GM21529 (cell line): ENCODE data around the gene POU2F2.

Source experiments
- ATAC-seq: cut with Tn5 transposase; IDR thresholded peaks from one replicate; pipeline ENCODE4 v1.9.1; 2021; ENCODE audit not compliant: unreplicated experiment

POU2F2 gene

DNA sequence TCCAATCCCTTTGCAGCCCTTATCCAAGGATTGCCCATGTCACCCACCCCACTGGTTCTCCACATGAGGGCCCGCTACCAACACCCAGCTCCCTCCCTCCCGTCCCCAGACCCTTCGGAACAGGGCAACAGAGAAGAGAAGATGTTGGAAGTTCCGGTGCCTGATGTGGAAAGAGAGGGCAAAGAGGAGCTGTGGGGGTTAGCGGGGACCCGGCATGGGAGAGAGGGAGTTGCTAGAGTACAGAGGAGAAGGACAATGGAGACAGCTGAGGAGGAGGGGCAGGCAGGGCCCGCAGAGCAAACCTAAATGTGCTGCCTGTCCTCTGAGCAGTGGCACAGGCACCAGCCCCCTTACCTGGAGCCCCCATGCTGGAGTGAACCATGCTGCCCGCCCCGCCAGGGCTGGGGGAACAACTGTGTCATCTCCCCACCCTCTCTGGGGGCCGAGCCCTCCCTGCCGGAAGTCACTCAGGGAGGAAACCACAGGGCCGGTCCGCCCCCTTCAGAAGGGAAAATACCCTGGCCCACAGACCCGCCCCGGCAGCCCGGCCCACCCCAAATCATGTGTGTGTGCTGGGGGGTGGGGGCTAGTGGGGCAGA lies at the start of gene POU2F2:
Gene POU2F2 (minus strand): TSS at position 417 of the 599 bp plus-strand sequence. CDS start 35 bp downstream, at position 382.
- no peak for ATAC-seq

DNA sequence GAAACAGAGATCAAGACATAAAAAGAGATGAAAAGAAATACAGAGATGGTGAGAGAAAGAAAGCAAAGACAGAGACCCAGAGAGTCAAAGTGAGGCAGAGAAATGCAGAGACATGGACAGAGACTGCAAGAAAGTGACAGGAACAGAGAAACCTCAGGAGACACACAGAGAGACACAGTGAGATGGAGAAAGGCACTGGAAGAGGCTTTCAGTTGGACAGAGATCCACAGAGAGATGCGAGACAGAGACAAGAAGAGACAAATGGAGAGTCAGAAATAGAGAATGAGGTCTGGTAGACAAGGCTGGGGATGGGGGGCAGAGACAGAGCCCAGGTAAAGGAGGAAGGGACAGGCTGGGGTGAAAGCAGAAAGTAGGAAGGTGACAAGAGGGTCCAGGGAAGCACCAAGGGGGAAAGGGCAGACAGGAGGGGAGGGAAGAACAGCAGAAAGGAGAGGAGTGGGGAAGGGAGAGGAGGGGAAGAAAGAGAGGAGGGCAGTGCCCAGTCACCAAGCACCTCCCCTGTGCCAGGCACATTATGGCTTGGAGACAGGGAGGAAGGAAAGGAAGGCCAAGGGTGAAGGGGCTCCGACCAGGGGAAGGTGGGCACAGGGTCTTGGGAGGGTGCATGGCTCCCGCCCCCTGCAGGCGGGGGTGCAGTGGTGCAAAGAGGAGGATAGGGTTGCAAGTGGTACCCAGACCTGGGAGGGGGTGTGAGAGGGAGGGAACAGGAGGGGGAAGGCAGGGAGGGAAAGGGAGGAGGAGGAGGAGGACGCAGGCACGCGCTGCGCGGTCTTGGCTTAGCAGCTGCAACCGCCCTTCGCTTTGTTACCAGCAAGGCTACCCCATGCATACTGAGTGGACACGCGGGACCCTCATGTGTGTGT lies 46.8 kb upstream of the POU2F2 start:
- no peak for ATAC-seq

DNA sequence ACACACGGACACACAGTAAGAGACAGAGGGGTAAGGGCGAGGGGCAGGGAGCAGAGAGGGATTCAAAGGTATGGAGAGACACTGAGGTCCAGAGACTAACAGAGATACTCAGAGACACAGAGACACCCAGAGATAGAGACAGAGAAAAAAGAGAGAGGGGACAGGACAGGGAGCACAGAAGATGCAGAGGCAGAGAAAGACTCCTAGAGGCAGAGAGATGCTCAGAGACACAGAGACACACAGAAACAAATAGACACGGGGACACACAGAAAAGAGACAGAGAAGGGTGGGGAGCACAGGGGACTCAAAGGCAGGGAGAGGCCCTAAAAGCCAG lies 45.4 kb upstream of the POU2F2 start:
- ATAC-seq, result no peak

DNA sequence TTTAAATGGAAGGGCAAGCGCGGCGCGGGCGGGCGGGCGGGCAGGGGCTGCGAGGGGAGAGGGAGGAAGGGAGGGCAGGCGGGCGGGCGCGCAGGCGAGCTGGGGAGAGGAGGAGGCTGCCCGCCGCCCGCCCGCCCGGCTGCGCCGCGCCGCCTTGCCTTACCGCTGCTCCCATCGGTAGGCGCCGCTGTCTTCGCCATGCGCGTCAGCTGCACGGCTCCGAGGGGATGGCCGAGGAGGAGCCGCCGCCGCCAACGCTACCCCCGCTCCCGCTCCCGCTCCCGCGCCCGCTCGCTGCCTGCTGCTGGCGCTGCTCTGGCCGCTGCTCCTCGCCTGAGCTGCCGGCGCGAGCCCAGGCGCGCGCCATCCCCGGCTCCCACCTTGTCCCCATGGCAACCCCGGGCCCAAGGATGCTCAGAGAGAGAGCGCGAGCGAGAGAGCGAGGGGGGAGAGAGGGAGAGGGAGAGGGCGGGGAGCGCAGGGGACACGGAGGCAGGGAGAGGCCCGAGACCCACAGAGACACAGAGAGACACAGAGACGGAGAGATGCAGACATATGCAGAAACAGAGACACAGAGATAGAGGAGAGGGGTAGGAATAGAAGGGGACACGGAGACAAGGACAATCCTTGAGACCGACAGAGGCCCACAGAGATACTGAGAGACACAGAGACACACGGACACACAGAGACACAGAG lies 44.9 kb upstream of the POU2F2 start:
- ATAC-seq, result no peak

DNA sequence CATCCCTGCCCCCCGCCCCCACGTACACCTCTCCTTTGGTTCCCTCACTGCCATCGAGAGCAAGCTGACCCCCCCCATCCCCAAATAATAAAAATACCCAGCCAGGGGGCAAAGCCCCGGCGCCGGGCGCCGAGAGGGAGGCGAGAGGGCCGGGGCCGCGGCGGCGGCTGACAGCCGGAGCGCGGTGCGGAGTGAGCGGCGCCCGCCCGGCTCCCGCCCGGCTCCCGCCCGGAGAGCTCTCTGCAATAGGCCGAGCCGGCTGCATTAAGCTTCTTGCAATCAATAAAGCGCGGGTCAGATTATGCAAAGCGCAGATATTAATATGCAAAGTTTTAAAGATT lies 44.4 kb upstream of the POU2F2 start:
- ATAC-seq, result no peak

DNA sequence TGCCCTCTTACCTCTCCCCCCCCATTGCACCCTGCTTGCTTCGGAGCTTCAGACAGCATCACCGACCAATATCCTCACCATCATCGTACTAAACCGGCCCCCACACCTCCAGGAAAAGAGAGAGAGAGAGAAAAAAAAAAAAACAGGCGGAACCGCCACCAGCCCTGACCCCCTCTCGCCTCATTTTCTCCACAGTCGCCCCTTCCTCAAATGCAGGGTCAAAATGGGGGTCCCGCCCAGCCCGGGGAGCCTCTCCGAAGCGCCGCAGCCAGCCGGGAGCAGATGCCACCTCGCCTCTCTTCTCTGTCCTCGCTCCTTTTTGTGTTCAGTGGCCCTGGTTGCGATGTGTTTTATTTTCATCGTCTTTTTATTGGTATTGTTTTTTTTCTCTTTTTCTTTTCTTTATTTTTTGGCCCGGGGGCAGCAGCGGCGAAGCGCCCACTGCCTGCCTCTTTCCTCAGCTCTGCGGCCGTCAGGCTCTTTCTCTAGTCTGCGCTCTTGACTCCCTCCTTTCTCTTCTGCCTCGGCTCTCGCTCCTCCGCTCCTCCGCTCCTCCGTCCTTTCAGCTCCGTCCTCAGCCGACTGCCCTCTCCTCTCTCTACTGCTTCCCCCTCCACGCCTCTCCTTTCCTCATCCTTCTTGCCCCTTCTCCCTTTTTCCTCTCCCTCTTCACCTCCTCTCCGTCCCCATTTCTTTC lies 43.9 kb upstream of the POU2F2 start:
- ATAC-seq, result no peak

DNA sequence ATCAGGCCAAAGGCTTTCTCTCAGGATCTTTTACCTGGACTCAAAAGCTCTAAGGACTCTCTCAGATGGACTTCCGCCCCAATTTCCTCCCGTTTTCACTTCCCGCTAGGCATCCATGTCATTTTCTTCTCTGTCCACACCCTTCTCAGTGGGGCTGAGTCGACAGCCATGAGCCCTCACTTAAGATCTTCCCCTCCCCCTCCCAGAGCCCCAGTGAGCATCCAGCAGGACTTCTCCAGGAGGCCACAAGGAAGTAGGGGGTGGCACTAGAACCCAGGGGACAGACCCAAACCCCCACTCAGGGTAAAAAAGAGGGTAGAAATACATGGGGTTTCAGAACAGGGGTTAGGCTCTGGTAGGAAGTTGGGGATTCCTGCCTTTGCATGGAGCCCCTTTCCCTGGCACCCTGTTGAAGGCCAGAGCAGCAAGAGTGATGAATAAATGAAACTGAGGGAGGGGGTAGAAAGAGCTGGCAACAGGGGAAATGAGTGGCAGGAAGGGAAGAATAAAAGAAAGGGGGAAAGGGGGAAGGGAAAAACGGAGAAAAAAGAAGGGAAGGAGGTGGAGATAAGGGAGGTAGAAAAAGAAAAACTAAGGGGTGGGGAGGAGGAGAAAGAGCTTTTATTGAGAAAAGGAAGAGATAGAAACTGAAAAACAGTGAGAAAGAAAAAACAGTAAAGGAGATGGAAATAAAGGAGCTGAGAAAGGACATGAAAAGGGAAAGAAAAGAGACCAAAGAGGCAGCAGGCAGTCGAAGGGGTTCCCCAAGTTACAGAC lies 42.9 kb upstream of the POU2F2 start:
- ATAC-seq, result no peak

DNA sequence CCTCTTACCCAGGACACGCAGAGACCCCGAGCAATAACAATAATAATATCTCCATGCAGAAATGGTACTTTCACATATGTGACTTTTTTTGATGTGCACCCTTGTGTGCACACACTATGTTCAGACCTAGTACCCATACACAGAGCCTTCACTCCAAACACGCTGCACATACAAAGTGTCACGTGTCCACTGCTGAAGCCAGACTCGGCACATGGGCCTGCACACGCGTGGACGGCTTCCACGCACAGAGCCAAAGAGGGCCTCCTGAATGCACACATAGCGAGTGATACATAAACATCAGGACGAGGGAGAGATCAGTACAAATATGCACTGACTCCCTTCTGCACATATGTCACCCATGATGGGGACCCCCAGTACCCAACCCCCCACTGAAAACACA lies 41.9 kb upstream of the POU2F2 start:
- no peak for ATAC-seq

DNA sequence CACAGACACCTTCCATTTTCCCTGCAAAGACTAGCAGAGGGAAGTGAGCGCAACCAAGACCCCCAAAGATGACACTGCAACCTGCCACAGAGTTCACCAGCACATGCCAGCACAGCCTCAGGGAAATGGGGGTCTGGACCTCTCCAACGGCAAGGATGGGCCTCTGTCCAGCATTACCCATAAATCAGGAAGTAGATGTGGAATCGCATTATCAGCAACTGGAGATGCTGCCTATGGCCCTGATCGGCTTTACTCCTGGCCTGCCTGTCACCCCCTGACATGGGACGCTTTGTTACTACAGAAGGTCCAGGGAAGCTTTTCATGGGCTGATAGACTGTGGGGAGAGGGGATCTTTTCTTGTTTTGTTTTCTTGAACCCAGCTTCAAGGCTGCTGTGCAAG lies 41.4 kb upstream of the POU2F2 start:
- no peak for ATAC-seq

DNA sequence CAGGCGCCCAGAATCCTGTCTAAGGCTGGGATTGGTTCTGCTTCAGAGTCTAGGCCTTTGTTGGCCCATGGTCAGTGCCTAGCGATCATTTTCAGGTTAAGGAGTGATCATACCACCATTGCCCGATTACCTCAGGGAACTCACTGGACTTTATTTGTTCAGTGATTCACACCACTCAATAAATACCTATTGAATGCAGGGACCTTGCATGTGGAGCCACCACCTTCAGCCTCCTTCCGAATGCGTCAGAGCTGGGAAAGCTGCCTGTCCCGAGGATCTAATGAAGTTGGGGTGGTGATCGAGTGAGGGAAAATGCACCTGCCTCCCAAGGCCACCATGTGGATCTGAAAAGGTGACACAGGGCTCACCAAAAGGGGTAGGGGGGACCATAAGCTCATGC lies 40.0 kb upstream of the POU2F2 start:
- no peak for ATAC-seq

DNA sequence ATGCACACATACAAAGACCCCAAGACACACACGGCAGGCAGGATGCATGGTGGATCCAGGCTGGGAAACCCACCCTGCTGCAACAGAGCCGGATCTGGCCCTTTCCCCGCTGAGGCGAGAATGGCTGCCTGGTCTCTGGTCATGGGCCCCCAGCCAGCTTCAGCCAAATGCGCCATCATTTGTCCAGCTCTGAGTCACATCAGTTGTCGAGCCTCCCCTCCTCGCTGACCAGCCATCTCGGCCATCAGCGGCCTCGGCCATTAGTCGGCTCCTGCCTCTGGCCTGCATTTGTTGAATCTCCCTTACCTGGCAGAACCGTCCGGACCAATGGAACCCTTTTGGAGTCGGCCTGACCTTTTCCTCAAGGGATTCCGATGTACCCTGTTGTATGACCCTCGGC lies 38.5 kb upstream of the POU2F2 start:
- ATAC-seq, result no peak

DNA sequence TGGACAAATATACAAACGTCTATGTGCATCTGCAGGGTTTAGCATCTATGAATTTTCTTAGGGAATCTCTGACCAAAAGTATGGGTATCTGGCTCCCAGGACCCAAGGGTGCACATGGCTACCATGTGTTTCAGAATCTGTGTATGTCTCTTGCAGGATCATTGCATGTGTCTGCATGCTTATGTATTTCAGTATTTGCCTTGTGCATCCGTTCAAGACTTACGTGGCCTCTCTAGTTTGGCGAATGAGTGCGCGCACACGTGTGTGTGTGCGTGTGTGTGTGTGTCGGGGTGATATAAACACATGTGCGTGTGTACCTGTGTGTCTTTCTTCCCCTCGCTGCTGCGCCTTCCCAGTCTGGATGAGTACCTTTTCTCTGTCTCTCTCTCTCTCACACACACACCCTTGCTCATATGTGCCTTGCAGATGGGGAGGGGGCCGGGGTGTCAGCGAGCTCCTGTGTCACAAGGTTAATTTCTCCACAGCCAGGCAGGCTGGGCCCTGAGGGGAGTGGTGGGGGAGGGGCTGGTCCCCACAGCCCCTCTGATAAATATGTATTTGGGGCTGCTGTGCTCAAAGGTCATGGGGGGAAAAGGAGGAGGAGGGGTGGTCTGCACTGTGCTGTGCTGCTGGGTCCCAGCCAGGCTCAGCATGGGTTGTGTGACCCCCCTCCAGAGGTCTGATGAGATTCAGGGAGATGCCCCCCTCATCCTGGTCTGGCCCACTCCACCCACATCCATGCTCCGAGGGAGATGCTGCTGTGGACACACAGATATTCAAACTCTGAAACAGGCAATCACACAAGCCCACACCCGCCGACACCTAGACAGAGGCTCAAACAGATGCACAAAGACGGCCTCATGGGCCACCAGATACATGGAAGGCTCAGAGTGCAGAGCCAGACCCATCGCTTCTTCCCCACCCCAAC lies 37.5 kb upstream of the POU2F2 start:
- ATAC-seq, result no peak

DNA sequence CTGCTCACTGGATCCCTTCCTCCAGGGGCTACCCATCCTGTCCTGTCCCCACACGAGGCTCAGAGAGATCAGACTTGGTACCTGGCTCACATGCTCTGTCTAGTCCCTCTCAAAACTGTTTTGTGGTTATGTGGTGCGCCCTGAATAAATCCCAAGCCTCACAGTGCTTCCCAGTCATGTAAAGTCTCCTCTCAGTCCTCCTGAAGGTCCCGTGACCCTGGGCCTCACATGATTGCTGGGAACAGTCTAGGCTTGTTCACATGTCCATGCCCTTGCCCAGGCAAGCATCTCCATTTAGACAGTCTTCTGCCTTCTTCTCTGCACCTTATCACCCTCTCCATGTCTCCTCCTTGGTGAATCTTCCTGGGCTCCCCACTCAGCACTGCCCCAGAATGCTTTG lies 36.0 kb upstream of the POU2F2 start:
- ATAC-seq, result no peak

DNA sequence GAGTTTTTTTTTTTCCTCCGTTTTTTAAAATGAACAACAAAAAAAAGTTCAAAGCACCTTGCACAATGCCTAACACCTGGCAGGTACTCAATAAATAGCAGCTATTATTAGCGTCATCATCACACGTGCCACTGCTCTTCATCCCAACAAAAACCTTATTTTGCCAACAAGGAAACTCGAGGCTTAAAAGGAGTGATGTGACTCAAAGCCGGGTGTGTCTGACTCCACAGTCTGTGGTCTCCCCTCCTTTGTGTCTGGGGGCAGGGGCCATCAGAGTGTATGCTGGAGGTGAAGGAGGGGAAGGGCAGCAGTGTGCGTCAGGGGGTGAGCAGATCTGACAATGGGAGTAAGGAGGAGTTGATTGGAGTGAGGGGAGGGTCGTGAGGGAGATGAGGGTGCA lies 34.1 kb upstream of the POU2F2 start:
- ATAC-seq, result no peak

DNA sequence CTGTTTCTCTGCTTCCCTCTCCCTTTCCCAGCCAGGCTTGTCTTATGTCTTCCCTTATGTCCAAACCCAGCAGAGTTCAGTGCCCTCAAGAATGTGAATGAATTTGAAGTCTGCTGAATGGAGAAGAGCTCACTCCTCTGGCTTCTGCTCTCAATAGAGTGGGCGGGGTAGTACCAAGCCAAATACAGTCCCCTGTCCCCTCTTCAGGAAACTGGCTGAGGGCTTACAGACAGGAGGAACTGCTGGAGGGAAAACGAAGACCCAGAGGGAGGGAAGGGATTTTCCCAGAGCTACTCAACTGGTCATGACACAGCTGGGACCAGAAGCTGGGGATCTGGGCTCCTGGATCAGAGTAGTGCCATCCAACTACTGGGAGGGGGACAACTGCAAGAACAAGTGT lies 32.9 kb upstream of the POU2F2 start:
- no peak for ATAC-seq

DNA sequence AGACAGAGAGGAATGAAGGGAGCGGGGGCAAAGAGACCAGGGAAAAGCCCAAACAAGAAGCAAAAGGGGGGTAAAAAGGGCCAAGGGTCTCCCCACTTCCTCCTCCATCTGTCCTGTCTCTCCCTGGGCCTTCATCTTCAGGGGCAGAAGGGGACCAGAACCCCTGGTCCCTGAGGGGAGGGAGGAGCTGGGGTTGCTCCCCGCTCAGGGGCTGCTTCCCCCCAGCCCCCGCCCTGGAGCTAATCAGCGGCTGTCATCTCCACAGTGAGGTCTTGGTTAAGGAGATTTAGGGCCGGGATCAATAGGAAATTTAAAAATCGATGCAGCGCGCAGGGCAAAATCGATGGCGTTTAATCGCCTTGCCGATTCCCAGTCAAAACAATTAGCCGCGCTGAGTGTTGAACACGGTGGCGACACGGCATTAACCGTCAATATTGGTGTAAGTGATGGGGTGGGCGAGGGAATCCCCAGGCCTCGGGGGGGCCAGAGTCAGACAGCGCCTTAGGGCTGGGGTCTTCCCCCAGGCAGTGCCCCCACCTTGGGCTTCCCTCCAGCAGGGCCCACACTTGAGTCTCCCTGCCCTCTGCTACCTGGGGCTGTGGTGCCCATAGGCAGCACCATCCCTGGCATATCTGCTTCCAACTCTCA lies 29.5 kb upstream of the POU2F2 start:
- ATAC-seq, result no peak

DNA sequence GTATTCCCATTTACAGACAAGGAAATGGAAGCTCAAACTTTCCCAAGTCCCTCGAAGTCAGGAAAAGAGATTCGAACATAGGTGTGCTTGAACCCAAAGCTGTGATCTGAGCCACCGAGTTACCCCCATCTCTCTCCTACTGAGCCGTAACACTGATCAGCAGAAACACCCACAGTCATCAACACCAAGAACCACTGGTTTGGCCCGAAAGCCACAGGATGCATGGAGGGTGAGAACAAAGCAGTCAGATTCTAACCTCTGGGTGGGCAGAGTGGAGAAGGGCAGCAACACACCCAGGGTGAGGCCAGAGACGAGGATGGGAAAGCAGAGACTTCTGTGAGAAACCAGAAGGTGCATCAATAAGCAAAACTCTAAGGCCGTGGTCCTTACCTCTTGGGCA lies 27.7 kb upstream of the POU2F2 start:
- ATAC-seq, result no peak

DNA sequence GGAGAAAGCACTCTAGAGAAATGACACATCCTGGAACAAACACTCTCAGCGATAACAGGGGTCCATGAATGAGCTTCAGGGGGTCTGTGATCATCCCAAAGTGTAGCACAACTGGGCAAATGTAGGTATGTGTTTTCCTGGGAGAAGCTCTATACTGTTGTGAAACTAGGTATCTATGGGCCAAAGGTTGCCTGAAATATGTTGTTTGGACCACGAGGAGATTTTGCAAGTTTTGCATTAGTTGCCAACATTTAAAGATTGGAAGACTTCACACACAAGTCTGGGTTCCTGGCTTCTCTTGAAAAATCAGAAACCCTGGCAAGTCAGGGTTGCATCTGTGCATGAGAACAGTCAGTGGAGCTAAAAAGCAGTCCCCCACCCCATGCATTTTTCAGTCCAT lies 26.7 kb upstream of the POU2F2 start:
- no peak for ATAC-seq

DNA sequence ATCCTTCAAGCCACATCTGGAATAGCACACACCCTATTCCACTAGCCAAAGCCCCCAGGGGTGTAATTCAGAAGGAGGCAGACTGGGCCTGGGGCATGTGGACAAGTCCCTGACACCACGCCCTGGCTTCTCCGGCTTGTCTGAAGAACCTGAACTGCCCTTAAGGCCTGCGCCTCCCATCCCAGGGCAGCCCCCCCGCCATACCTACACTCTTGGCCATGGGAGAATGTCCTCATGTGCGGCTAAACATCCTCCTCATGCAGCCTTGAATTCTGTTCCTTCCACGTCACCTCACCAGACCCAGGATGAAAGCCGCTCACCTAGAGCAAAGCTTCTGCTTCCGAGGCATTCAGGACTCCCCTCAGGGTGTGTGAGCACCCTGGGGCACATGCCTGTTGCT lies 24.3 kb upstream of the POU2F2 start:
- no peak for ATAC-seq
